OCI-LY1 (cell line): ENCODE measurements around the gene PHLDA2.

ENCODE experiments used
- EZH2 ChIP-seq: fragments of 200-600 bp; sonication (generic), shearing (Covaris generic); IDR thresholded peaks from 2 replicates; pipeline ENCODE4 v1.8.0; 2017; ENCODE audit warnings: borderline replicate concordance, mixed run types, mild to moderate bottlenecking, antibody characterized with exemption, low read length, moderate library complexity, mixed read lengths
- TF ChIP-seq, protein P1 (sequence below): fragments of 200-600 bp; sonication (generic), shearing (Covaris generic); IDR thresholded peaks from 2 replicates; pipeline ENCODE4 v1.5.1; 2017; ENCODE audit warnings: mild to moderate bottlenecking, antibody characterized with exemption, low read length, moderate library complexity, mixed read lengths

DNA sequence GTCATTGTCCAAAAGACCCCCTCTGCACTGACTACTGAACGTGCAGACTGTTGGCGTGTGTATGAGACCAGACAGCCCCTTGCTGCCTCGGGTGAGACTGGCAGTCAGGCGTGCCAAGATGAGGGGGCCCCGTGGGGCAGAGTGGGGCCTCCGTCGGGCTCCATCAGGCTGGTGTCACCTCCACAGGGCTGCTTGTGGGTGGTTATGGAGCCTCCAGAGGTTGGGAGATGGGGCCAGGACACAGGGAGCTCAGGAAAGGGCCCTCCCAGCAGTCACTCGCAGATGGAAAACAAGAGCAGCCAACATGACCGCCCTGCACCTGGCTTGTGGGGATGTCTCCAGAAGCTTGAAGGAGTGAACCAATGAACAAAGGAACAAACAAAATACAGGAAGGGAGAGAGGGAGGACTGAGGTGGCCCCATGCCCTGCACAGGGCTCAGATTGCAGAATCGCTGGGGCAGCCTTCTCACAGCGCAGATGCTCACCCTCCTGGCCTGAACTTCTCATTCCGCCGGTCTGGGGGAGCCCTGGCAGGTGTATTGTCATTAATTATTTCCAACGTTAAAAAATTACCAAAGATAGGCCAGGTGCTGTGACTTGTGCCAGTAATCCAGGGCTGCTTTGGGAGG lies 5.5 kb upstream of the PHLDA2 start:
- TF ChIP-seq, protein P1, sequence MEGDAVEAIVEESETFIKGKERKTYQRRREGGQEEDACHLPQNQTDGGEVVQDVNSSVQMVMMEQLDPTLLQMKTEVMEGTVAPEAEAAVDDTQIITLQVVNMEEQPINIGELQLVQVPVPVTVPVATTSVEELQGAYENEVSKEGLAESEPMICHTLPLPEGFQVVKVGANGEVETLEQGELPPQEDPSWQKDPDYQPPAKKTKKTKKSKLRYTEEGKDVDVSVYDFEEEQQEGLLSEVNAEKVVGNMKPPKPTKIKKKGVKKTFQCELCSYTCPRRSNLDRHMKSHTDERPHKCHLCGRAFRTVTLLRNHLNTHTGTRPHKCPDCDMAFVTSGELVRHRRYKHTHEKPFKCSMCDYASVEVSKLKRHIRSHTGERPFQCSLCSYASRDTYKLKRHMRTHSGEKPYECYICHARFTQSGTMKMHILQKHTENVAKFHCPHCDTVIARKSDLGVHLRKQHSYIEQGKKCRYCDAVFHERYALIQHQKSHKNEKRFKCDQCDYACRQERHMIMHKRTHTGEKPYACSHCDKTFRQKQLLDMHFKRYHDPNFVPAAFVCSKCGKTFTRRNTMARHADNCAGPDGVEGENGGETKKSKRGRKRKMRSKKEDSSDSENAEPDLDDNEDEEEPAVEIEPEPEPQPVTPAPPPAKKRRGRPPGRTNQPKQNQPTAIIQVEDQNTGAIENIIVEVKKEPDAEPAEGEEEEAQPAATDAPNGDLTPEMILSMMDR, result no peak
- TF ChIP-seq EZH2, result no peak
